Caco-2 (cell line): Measurements from ENCODE around the gene AP3B1. TPM values are rescaled to one million over a fixed set of nuclear protein-coding genes. Genes with fewer than 3 reads are reported as not detected.

Source experiments
- BruUV-seq: library from RNA; stranded (reverse); fragments of 400-500 nt; replicated peaks from 2 replicates; lab custom pipeline; 2021; lab: Mats Ljungman, UMichigan
- CTCF ChIA-PET: fragments of 300-600 bp; sonication (Branson Sonifier 250); formaldehyde crosslinking; loops from one replicate; lab custom pipeline; 2022; ENCODE audit warnings: antibody characterized with exemption; lab: Charles Lee
- POLR2A ChIA-PET: fragments of 300-600 bp; sonication (Branson Sonifier 250); formaldehyde crosslinking; loops from one replicate; lab custom pipeline; 2022; ENCODE audit warnings: antibody characterized with exemption; lab: Charles Lee
- DNase-seq, 2 experiments: peaks; one replicate each; pipeline versions ENCODE4 v3.0.0 to v3.0.0-alpha.2; 2020 to 2022
- H3K27me3 ChIP-seq: replicated peaks from 2 replicates; pipeline ENCODE4 v1.6.0; 2011; ENCODE audit warnings: low read length; ENCODE audit not compliant: control insufficient read depth, insufficient read depth
- H3K36me3 ChIP-seq: 2 replicates; pipeline ENCODE4 v1.5.1; 2011; ENCODE audit warnings: low read length; ENCODE audit not compliant: control insufficient read depth, insufficient read depth
- H3K4me1 ChIP-seq: fragments of 250-450 bp; sonication (Bioruptor Pico); 2 replicates; pipeline ENCODE4 v1.5.1; 2020; ENCODE audit warnings: mild to moderate bottlenecking
- H3K4me3 ChIP-seq: 2 replicates; pipeline ENCODE4 v1.5.1; 2011; ENCODE audit warnings: low read depth, mild to moderate bottlenecking, control low read depth, low read length
- H3K9me3 ChIP-seq: fragments of 250-450 bp; sonication (Bioruptor Pico); 2 replicates; pipeline ENCODE4 v1.5.1; 2020; ENCODE audit warnings: mild to moderate bottlenecking, moderate library complexity
- H3K27ac Mint-ChIP-seq: one replicate; pipeline ENCODE4 v1.8.0; 2022; ENCODE audit warnings: mixed read lengths; ENCODE audit not compliant: unreplicated experiment
- H3K27me3 Mint-ChIP-seq: one replicate; pipeline ENCODE4 v1.8.0; 2022; ENCODE audit warnings: mixed read lengths; ENCODE audit not compliant: insufficient read depth, unreplicated experiment
- H3K36me3 Mint-ChIP-seq: one replicate; pipeline ENCODE4 v1.8.0; 2022; ENCODE audit warnings: mild to moderate bottlenecking, mixed read lengths; ENCODE audit not compliant: insufficient read depth, unreplicated experiment
- H3K4me1 Mint-ChIP-seq: one replicate; pipeline ENCODE4 v1.8.0; 2022; ENCODE audit warnings: low read depth, mixed read lengths; ENCODE audit not compliant: unreplicated experiment
- H3K4me3 Mint-ChIP-seq: one replicate; pipeline ENCODE4 v1.8.0; 2022; ENCODE audit warnings: mild to moderate bottlenecking, moderate library complexity, mixed read lengths; ENCODE audit not compliant: unreplicated experiment
- H3K9me3 Mint-ChIP-seq: one replicate; pipeline ENCODE4 v1.8.0; 2022; ENCODE audit warnings: mixed read lengths; ENCODE audit not compliant: unreplicated experiment
- CTCF ChIP-seq, 2 experiments: fragments of 200-600 bp in 1 of 2; IDR thresholded peaks; 1 replicate in 1 of 2; 2 replicates in 1 of 2; pipeline versions ENCODE4 v1.5.1 to v1.8.0; 2011 to 2022; ENCODE audit warnings: antibody characterized with exemption in 1 of 2, control low read depth in 1 of 2, inconsistent platforms in 1 of 2, low read depth in 1 of 2, low read length in 1 of 2, mild to moderate bottlenecking in 1 of 2, moderate library complexity in 1 of 2; ENCODE audit not compliant: insufficient read depth in 1 of 2, severe bottlenecking in 1 of 2, unreplicated experiment in 1 of 2
- intact Hi-C: fragments of 100-400 bp; cut with micrococcal nuclease; formaldehyde crosslinking; loops from one replicate; pipeline ENCODE4 v1.10.0; 2022; ENCODE audit not compliant: unreplicated experiment
- total RNA-seq: library from RNA; stranded (reverse); gene quantifications from 2 replicates; pipeline ENCODE4 v1.2.3, GENCODE V29; 2022

Gene AP3B1
- total RNA-seq, 1 experiment from 2014 or later: 52.7 TPM

- Histone ChIP-seq H3K4me1 (peaks cover 39% of the 10 kb centered on the region), H3K27me3 (no peaks in the 10 kb centered on the region), H3K36me3 (peaks cover 1% of the 10 kb centered on the region; the same call in 1 of the 2 replicates), H3K9me3 (peaks cover 2% of the 10 kb centered on the region; the same call in 1 of the 2 replicates), H3K4me3 (no peak overlapping the region)
- peaks cover 48% of the 10 kb centered on the region for H3K4me1 Mint-ChIP-seq
- CTCF ChIA-PET: no interaction called here
- peak overlapping the region; percentile 3 for H3K27ac Mint-ChIP-seq
- peaks cover 24% of the 10 kb centered on the region for H3K36me3 Mint-ChIP-seq
- intact Hi-C loops: no loop called here
- DNase-seq: no peak
- H3K9me3 Mint-ChIP-seq: peaks cover 6% of the 10 kb centered on the region
- H3K27me3 Mint-ChIP-seq: no peaks in the 10 kb centered on the region
- POLR2A ChIA-PET: no interaction called here
- TF ChIP-seq CTCF (IDR thresholded peaks at IDR 0.05; ENCODE audit: insufficient read depth in 1 of 2, low read depth in 1 of 2, low read length in 1 of 2, severe bottlenecking in 1 of 2, unreplicated experiment in 1 of 2): no peak
- no TSS peak for BruUV-seq
- H3K4me3 Mint-ChIP-seq: no peak overlapping the region
Measured at GRCh38 chr5:78242001-78242400, 52.5 kb downstream of the AP3B1 start.

- TF ChIP-seq CTCF (IDR thresholded peaks at IDR 0.05; ENCODE audit: insufficient read depth in 1 of 2, low read depth in 1 of 2, low read length in 1 of 2, severe bottlenecking in 1 of 2, unreplicated experiment in 1 of 2): no peak
- no peaks in the 10 kb centered on the region for H3K9me3 ChIP-seq
- CTCF ChIA-PET: no interaction called here
- H3K9me3 Mint-ChIP-seq: no peaks in the 10 kb centered on the region
- no peak overlapping the region for H3K4me3 ChIP-seq
- no peak for DNase-seq
- H3K4me1 Mint-ChIP-seq: peaks cover 17% of the 10 kb centered on the region
- peaks cover 12% of the 10 kb centered on the region for H3K36me3 Mint-ChIP-seq
- peaks cover 9% of the 10 kb centered on the region for H3K4me1 ChIP-seq
- no TSS peak for BruUV-seq
- intact Hi-C loops: no loop called here
- POLR2A ChIA-PET: no interaction called here
- no peak overlapping the region for H3K27ac Mint-ChIP-seq
- no peaks in the 10 kb centered on the region for H3K27me3 ChIP-seq
- no peaks in the 10 kb centered on the region for H3K27me3 Mint-ChIP-seq
- H3K36me3 ChIP-seq: no peaks in the 10 kb centered on the region
- H3K4me3 Mint-ChIP-seq: no peak overlapping the region
Measured at GRCh38 chr5:78237911-78238310, 56.6 kb downstream of the AP3B1 start.

- DNase-seq: no peak
- ChIA-PET CTCF (no interaction called here), POLR2A (no interaction called here)
- H3K4me1 Mint-ChIP-seq: peaks cover 5% of the 10 kb centered on the region
- intact Hi-C loops: no loop called here
- Histone ChIP-seq H3K4me1 (peaks cover 7% of the 10 kb centered on the region), H3K27me3 (no peaks in the 10 kb centered on the region), H3K9me3 (no peaks in the 10 kb centered on the region), H3K4me3 (no peak overlapping the region), H3K36me3 (no peaks in the 10 kb centered on the region)
- BruUV-seq: no TSS peak
- peaks cover 12% of the 10 kb centered on the region for H3K36me3 Mint-ChIP-seq
- TF ChIP-seq CTCF (IDR thresholded peaks at IDR 0.05; ENCODE audit: insufficient read depth in 1 of 2, low read depth in 1 of 2, low read length in 1 of 2, severe bottlenecking in 1 of 2, unreplicated experiment in 1 of 2): no peak
- no peaks in the 10 kb centered on the region for H3K27me3 Mint-ChIP-seq
- H3K4me3 Mint-ChIP-seq: no peak overlapping the region
- H3K9me3 Mint-ChIP-seq: no peaks in the 10 kb centered on the region
- no peak overlapping the region for H3K27ac Mint-ChIP-seq
Measured at GRCh38 chr5:78236046-78236445, 58.5 kb downstream of the AP3B1 start.
